Neural crest cell (in vitro differentiated cells): Measurements from ENCODE around the gene CBLL1. TPM values are rescaled to one million over a fixed set of nuclear protein-coding genes. Genes with fewer than 3 reads are reported as not detected.

Experiments used
- DNase-seq: peaks from one replicate; pipeline ENCODE4 v3.0.0; 2021; ENCODE audit warnings: low read depth, mixed read lengths, low spot score
- H3K27ac Mint-ChIP-seq: one replicate; pipeline ENCODE4 v1.8.0; 2021; ENCODE audit warnings: mild to moderate bottlenecking, mixed read lengths; ENCODE audit not compliant: unreplicated experiment
- H3K27me3 Mint-ChIP-seq: 2 replicates; pipeline ENCODE4 v1.8.0; 2021; ENCODE audit warnings: low read depth, mild to moderate bottlenecking, mixed read lengths
- H3K36me3 Mint-ChIP-seq: 2 replicates; pipeline ENCODE4 v1.8.0; 2021; ENCODE audit warnings: low read depth, mild to moderate bottlenecking, mixed read lengths
- H3K4me1 Mint-ChIP-seq: 2 replicates; pipeline ENCODE4 v1.8.0; 2021; ENCODE audit warnings: mixed read lengths
- H3K4me3 Mint-ChIP-seq: one replicate; pipeline ENCODE4 v1.8.0; 2021; ENCODE audit warnings: mild to moderate bottlenecking, mixed read lengths
- H3K9me3 Mint-ChIP-seq: 2 replicates; pipeline ENCODE4 v1.8.0; 2021; ENCODE audit warnings: mixed read lengths
- CTCF ChIP-seq: fragments of 200-600 bp; sonication (generic); conservative IDR thresholded peaks from 2 replicates; pipeline ENCODE4 v1.5.0; 2021; ENCODE audit warnings: antibody characterized with exemption, mild to moderate bottlenecking
- total RNA-seq: library from RNA; stranded (reverse); gene quantifications from 2 replicates; pipeline ENCODE4 v1.2.1, GENCODE V29; 2021

CBLL1 gene
- total RNA-seq, 1 donor from 2014 or later: 30.8 TPM

GRCh38 chr7:107725138-107725740 lies 18.7 kb upstream of the CBLL1 start:
- peak; percentile 15 for DNase-seq
- Mint-ChIP-seq H3K27ac (no peak overlapping the region), H3K27me3 (peaks cover 36% of the 10 kb centered on the region), H3K36me3 (no peaks in the 10 kb centered on the region), H3K9me3 (no peaks in the 10 kb centered on the region), H3K4me1 (peaks cover 5% of the 10 kb centered on the region), H3K4me3 (no peak overlapping the region)
- TF ChIP-seq CTCF: peak; percentile 88

GRCh38 chr7:107726356-107727130 lies 17.4 kb upstream of the CBLL1 start:
- no peak overlapping the region for H3K4me3 Mint-ChIP-seq
- H3K27me3 Mint-ChIP-seq: peaks cover 36% of the 10 kb centered on the region

DNA sequence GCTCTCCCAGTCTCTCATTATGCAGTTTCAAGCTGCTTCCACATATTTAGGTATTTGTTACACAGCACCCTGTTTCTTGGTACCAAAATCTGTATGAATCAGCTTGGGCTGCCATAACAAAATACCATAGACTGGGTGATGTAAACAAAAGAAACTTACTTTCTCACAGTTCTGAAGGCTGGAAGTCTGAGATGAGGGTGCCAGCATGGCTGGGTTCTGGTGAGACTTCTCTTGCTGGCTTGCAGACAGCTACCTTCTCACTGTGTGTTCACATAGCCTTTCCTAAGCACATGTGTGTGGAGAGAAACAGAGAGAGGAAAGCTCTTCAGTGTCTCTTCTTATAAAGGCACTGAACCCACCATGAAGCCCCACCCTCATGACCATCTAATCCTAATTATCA lies 15.7 kb upstream of the CBLL1 start:
- H3K27me3 Mint-ChIP-seq: peaks cover 36% of the 10 kb centered on the region
- no peak overlapping the region for H3K4me3 Mint-ChIP-seq
- no peak for DNase-seq
- peaks cover 5% of the 10 kb centered on the region for H3K4me1 Mint-ChIP-seq
- peaks cover 8% of the 10 kb centered on the region for H3K9me3 Mint-ChIP-seq
- TF ChIP-seq CTCF: no peak
- H3K36me3 Mint-ChIP-seq: peaks cover 3% of the 10 kb centered on the region
- H3K27ac Mint-ChIP-seq: no peak overlapping the region

More at GRCh38 chr7:107726356-107727130, 17.4 kb upstream of the CBLL1 start:
- no peak for DNase-seq
- TF ChIP-seq CTCF: no peak
- H3K4me1 Mint-ChIP-seq: peaks cover 5% of the 10 kb centered on the region
- no peaks in the 10 kb centered on the region for H3K9me3 Mint-ChIP-seq
- no peaks in the 10 kb centered on the region for H3K36me3 Mint-ChIP-seq
- H3K27ac Mint-ChIP-seq: no peak overlapping the region

DNA sequence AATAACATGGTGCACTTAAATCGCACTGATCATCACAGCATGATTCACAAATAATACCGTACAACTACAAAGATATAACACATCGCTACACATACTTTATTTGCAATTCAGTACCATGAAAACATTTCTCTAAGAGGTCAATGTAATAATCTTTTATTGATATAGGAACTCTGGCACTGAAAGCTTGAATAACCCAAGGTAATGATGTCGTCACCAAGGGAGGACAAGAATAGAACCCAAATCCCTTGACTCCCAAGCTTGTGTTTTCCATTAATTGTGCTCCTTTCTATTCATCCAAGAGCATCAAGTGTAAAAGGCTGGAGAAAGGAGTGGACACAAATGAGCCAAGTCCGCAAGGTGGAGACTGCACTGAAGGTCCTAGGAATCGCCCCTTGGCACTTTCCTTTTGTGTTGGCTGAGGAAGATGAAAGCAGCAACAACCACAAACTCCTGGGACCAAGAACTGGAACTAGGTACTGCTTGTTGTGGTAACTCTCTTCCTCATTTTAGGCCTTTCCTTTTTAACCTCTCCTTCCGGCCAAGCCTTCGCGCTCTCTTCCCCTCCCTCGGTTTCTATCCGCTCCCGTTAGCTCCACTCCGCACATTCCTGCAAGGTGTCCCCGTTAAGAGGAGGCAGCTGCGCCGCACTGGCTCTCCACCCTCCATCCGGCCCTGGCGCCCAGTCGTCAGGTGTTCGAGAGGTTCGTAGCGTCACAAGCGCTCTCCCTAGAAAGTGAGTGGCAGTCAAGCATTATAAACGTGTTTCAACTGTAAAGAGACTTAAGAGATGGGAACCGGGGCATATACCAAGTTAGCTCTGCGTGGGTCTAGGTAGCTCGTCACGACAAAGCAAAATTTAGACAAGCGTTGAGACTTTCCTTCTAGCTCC lies 1.0 kb upstream of the CBLL1 start:
- Mint-ChIP-seq H3K27ac (peak overlapping the region; percentile 96), H3K4me3 (peak overlapping the region; percentile 98), H3K27me3 (peaks cover 29% of the 10 kb centered on the region), H3K36me3 (no peaks in the 10 kb centered on the region), H3K4me1 (peaks cover 28% of the 10 kb centered on the region), H3K9me3 (no peaks in the 10 kb centered on the region)
- TF ChIP-seq CTCF: no peak
- DNase-seq: no peak

DNA sequence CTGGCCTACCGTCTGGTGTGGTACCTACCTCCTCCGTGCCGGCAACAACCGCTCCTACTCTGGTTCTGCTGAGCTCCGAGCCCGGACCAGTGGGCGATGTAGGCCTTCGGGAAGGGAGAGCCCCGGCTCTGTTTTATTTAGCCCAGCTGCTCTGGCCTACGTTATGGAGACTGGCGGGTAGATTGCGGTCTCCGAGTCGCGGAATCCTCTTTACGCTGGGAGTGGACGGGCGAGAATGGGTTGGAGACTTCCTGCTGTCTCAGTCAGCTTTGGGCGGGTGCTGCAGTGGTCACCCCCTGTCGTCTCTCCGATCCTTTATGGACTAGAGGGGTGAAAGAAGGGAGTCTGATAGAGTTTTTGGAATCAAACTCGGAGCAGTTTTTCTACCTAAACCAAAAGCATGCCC lies 406 bp downstream of the CBLL1 start:
- Mint-ChIP-seq H3K27me3 (peaks cover 18% of the 10 kb centered on the region), H3K4me3 (peak overlapping the region; percentile 98), H3K27ac (peak overlapping the region; percentile 100), H3K4me1 (peaks cover 28% of the 10 kb centered on the region), H3K36me3 (no peaks in the 10 kb centered on the region), H3K9me3 (no peaks in the 10 kb centered on the region)
- no peak for DNase-seq
- no peak for TF ChIP-seq CTCF
